ENCODE results near the gene L3MBTL3. TPM values are rescaled to one million over a fixed set of nuclear protein-coding genes. Genes with fewer than 3 reads are reported as not detected.

L3MBTL3 gene
- total RNA-seq, 4 donors from 2014 or later: 2.1 to 6.1 (median 5.9) TPM

DNA sequence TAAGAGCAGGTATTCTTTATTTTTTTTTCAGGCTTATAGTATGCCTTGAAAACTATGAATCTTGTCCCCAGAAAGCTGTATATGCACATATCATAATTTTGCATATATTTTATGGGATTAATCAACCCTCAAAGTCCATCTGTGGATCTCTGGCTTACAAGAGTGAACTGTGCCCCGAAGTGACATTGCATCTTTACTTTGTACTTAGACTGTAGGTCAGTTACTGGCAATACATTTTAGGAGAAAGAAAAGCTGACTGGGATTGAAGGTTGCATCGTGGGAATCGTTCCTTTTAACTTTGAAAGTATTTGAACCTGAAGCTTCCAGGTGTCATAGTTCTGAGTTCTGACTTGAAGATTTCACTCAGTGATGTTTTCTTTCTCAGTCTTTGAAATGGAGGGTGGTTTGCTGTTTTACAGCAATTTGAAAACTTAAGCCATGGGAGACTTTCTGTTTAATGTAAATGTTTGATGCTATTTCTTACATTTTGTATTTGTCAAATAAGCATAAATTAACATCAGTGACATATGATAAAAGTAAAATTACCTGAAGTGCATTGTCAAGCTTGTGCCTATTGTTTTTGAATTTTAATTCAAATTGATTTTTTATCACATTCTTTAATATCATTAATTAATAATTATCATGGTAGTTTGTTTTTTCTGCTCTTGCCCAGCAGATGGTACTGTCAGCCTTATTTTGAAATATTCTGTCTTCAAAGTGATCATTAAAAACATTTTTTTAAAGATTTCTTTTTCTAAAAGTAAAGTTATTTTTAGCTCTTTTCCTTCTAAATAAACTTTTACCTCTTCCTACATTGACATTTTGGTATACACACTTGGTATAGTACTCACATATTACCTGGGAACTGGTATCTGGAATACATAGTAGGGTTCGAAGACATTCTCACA lies 29.0 kb downstream of the L3MBTL3 start:
- DNase-seq (no peak), ATAC-seq (no peak)
- Histone ChIP-seq H3K4me1 (no peaks in the 10 kb centered on the region), H3K9me3 (no peaks in the 10 kb centered on the region), H3K27me3 (no peaks in the 10 kb centered on the region), H3K36me3 (peaks cover 0 to 15% of the 10 kb centered on the region in 2 donors), H3K27ac (no peak overlapping the region), H3K4me3 (no peak overlapping the region)
- in situ Hi-C loops (cut with MboI; ENCODE audit: low sequenced_read_pairs in 4 of 4): no loop called here
- intact Hi-C loops (cut with DNase I; ENCODE audit: low total_unique reads): no loop called here
- TF ChIP-seq, protein P1, sequence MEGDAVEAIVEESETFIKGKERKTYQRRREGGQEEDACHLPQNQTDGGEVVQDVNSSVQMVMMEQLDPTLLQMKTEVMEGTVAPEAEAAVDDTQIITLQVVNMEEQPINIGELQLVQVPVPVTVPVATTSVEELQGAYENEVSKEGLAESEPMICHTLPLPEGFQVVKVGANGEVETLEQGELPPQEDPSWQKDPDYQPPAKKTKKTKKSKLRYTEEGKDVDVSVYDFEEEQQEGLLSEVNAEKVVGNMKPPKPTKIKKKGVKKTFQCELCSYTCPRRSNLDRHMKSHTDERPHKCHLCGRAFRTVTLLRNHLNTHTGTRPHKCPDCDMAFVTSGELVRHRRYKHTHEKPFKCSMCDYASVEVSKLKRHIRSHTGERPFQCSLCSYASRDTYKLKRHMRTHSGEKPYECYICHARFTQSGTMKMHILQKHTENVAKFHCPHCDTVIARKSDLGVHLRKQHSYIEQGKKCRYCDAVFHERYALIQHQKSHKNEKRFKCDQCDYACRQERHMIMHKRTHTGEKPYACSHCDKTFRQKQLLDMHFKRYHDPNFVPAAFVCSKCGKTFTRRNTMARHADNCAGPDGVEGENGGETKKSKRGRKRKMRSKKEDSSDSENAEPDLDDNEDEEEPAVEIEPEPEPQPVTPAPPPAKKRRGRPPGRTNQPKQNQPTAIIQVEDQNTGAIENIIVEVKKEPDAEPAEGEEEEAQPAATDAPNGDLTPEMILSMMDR (IDR thresholded peaks at IDR 0.05 in 4 of 5, conservative IDR thresholded peaks at IDR 0.05 in 1 of 5): no peak
- no peak for TF ChIP-seq POLR2A (IDR thresholded peaks at IDR 0.05)

DNA sequence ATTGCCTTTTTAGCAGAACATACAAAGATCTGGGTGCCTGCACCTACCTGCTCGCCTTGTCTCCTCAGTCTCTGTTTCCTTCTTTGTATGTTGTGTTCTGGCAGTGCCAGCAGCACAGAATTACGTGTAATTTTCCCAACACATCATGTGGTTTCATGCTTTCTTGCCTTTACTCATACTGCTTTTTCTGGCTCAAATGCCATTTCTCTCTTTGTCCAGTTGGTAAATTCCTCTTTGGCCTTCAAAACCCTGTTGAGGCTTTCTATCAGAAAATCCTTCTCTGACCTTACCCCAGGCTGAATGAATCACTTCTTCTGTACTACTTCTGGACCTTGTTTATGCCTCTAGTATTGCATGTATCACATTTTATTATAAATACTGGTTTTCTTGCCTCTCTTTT lies 31.8 kb downstream of the L3MBTL3 start:
- intact Hi-C loops (cut with DNase I; ENCODE audit: low total_unique reads) (no loop called here), in situ Hi-C loops (cut with MboI; ENCODE audit: low sequenced_read_pairs in 4 of 4) (no loop called here)
- no peaks in the 10 kb centered on the region for H3K4me1 ChIP-seq
- H3K27ac ChIP-seq: no peak overlapping the region
- DNase-seq: no peak
- H3K27me3 ChIP-seq: no peaks in the 10 kb centered on the region
- H3K4me3 ChIP-seq: no peak overlapping the region
- no peak for ATAC-seq
- H3K9me3 ChIP-seq: no peaks in the 10 kb centered on the region
- peaks cover 0 to 20% of the 10 kb centered on the region in 2 donors for H3K36me3 ChIP-seq
- TF ChIP-seq, protein P1 (IDR thresholded peaks at IDR 0.05 in 4 of 5, conservative IDR thresholded peaks at IDR 0.05 in 1 of 5): no peak
- no peak for TF ChIP-seq POLR2A (IDR thresholded peaks at IDR 0.05)

DNA sequence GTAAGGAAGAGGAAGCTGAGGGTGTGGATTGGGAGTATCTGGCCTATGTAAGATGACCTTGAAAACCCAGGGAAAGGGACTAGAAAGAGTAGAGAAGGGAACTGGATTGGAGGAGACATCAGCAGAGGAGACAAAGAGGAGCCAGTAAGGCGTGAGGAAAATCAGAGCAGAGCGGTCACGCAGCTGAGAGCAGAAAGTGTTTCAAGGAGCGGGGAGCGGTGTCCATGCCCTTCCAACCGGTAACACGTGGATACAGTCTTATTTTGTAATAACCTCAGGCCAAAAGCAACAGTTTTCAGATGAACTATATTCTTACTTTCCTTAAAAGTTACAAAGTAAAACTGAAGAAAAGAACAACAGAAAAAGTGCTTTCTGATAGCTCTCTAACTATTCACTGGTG lies 36.3 kb downstream of the L3MBTL3 start:
- Histone ChIP-seq H3K4me3 (no peak overlapping the region), H3K4me1 (no peaks in the 10 kb centered on the region), H3K9me3 (no peaks in the 10 kb centered on the region), H3K27ac (no peak overlapping the region), H3K27me3 (no peaks in the 10 kb centered on the region), H3K36me3 (peaks cover 0 to 32% of the 10 kb centered on the region in 2 donors)
- no peak for ATAC-seq
- no peak for TF ChIP-seq POLR2A (IDR thresholded peaks at IDR 0.05)
- TF ChIP-seq, protein P1 (IDR thresholded peaks at IDR 0.05 in 4 of 5, conservative IDR thresholded peaks at IDR 0.05 in 1 of 5): no peak
- in situ Hi-C loops (cut with MboI; ENCODE audit: low sequenced_read_pairs in 4 of 4): no loop called here
- DNase-seq: no peak
- intact Hi-C loops (cut with DNase I; ENCODE audit: low total_unique reads): no loop called here

DNA sequence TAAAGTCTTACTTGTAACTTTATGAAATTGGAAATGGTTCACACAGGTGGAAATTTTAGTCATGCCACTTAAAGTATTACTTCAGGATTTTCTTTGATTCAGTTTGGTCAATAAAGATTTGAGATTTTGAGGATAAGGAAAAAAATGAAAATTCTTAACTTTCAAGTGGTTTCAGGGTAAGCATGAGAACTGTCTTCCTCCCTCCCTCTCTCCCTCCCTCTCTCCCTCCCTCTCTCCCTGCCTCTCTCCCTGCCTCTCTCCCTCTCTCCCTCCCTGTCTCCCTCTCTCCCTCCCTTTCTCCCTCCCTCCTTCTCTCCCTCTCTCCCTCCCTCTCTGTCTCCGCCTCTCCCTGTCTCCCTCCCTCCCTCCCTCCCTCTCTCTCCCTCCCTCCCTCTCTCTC lies 36.9 kb downstream of the L3MBTL3 start:
- no peak for ATAC-seq
- H3K36me3 ChIP-seq: peaks cover 0 to 29% of the 10 kb centered on the region in 2 donors

More for the DNA sequence above, 36.9 kb downstream of the L3MBTL3 start:
- DNase-seq: no peak
- Histone ChIP-seq H3K4me1 (no peaks in the 10 kb centered on the region), H3K27me3 (no peaks in the 10 kb centered on the region), H3K4me3 (no peak overlapping the region), H3K27ac (no peak overlapping the region), H3K9me3 (no peaks in the 10 kb centered on the region)
- TF ChIP-seq POLR2A (IDR thresholded peaks at IDR 0.05): no peak
- TF ChIP-seq, protein P1 (IDR thresholded peaks at IDR 0.05 in 4 of 5, conservative IDR thresholded peaks at IDR 0.05 in 1 of 5): no peak
- in situ Hi-C loops (cut with MboI; ENCODE audit: low sequenced_read_pairs in 4 of 4) (no loop called here), intact Hi-C loops (cut with DNase I; ENCODE audit: low total_unique reads) (no loop called here)
